Psoas muscle (tissue), 8 donors: ENCODE data around the gene URI1. TPM values are rescaled to one million over a fixed set of nuclear protein-coding genes. Genes with fewer than 3 reads are reported as not detected.

Source experiments
- ATAC-seq, 4 donors: fragments of 200-7000 bp; cut with Tn5 transposase; one replicate each; pipeline ENCODE4 v1.9.1; 2020; ENCODE audit warnings: moderate library complexity in 3 of 4, mild to moderate bottlenecking in 2 of 4
- DNase-seq, 2 donors: peaks; one replicate each; pipeline ENCODE4 v3.0.0-alpha.2; 2020
- H3K27ac ChIP-seq: fragments of 200-600 bp; one replicate; pipeline ENCODE4 v1.8.0; 2022
- H3K27me3 ChIP-seq, 3 donors: fragments of 200-600 bp in 1 of 3; one replicate each; pipeline versions ENCODE4 v1.6.1 to v1.8.0; 2013 to 2022; ENCODE audit warnings: low read length in 2 of 3, mild to moderate bottlenecking in 2 of 3, moderate library complexity in 1 of 3; ENCODE audit not compliant: insufficient read depth in 3 of 3
- H3K36me3 ChIP-seq, 2 donors: fragments of 200-600 bp in 1 of 2; one replicate each; pipeline versions ENCODE4 v1.6.1 to v1.8.0; 2013 to 2022; ENCODE audit warnings: low read depth in 1 of 2, mild to moderate bottlenecking in 1 of 2, moderate library complexity in 1 of 2; ENCODE audit not compliant: insufficient read depth in 1 of 2
- H3K4me1 ChIP-seq: fragments of 200-600 bp; one replicate; pipeline ENCODE4 v1.8.0; 2022
- H3K4me3 ChIP-seq: fragments of 200-600 bp; one replicate; pipeline ENCODE4 v1.8.0; 2022; ENCODE audit warnings: mild to moderate bottlenecking
- H3K9me3 ChIP-seq: fragments of 200-600 bp; one replicate; pipeline ENCODE4 v1.8.0; 2022
- WGBS, 3 donors: extraction: QIAGEN DNeasy Blood & Tissue Kit; methylation state at CpG; one replicate each; pipeline versions ENCODE4 v1.1.6 to v1.1.7; 2013; 5-methylcytosine and 5-hydroxymethylcytosine counted together
- intact Hi-C, 2 donors: fragments of 100-400 bp; cut with DNase I; formaldehyde crosslinking; loops; one replicate each; pipeline versions ENCODE4 v1.11.0 to v1.14.2; 2022
- polyA plus RNA-seq, 3 donors: library from polyadenylated mRNA; stranded (reverse); fragments of 200-250 nt; gene quantifications; one replicate each; pipeline ENCODE4 v1.2.3, GENCODE V29; 2013
- total RNA-seq, 4 donors: library from RNA; stranded (reverse); fragmentation: NEBNext Ultra II Directional in 2 of 4; extraction: Animal tissue kit (Norgen Biotek cat#: 25700) in 2 of 4; gene quantifications; one replicate each; pipeline versions ENCODE4 v1.2.1 to v1.2.4, GENCODE V29; 2021 to 2023
- TF ChIP-seq, protein P1 (sequence below): fragments of 200-600 bp; IDR thresholded peaks from one replicate; pipeline ENCODE4 v1.8.0; 2022; ENCODE audit warnings: antibody characterized with exemption
- donor health status: healthy with polysubstance abuse.
- donor health status: DM: no; HTN: no; CAD: no; lungs with moderate emphysema.
- donor health status: Bipolar disorder and iron deficiency.
- donor health status: healthy.
- donor health status: DM: yes; HTN: yes; CAD: no.
- donor health status: DM: no; HTN: no; CAD: no.
- donor health status: DM: no; HTN: no; CAD: no.
- donor health status: DM: yes; HTN: yes; CAD: no.

URI1 gene
- total and polyA plus RNA-seq, 7 donors = 37.6 to 85.5 (median 54.9) TPM

- no peak for ATAC-seq
- Histone ChIP-seq H3K4me1 (no peaks in the 10 kb centered on the region), H3K36me3 (no peaks in the 10 kb centered on the region), H3K4me3 (no peak overlapping the region), H3K27ac (no peak overlapping the region), H3K9me3 (no peaks in the 10 kb centered on the region), H3K27me3 (no peaks in the 10 kb centered on the region)
- TF ChIP-seq, protein P1, sequence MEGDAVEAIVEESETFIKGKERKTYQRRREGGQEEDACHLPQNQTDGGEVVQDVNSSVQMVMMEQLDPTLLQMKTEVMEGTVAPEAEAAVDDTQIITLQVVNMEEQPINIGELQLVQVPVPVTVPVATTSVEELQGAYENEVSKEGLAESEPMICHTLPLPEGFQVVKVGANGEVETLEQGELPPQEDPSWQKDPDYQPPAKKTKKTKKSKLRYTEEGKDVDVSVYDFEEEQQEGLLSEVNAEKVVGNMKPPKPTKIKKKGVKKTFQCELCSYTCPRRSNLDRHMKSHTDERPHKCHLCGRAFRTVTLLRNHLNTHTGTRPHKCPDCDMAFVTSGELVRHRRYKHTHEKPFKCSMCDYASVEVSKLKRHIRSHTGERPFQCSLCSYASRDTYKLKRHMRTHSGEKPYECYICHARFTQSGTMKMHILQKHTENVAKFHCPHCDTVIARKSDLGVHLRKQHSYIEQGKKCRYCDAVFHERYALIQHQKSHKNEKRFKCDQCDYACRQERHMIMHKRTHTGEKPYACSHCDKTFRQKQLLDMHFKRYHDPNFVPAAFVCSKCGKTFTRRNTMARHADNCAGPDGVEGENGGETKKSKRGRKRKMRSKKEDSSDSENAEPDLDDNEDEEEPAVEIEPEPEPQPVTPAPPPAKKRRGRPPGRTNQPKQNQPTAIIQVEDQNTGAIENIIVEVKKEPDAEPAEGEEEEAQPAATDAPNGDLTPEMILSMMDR = no peak
- intact Hi-C loops = no loop called here
- DNase-seq = no peak
- 42 to 59% (median 46%) methylated on average over 4 of the region's 4 CpGs for WGBS, 3 donors
Measured at GRCh38 chr19:30046522-30046921, 104.5 kb downstream of the URI1 start.

DNA sequence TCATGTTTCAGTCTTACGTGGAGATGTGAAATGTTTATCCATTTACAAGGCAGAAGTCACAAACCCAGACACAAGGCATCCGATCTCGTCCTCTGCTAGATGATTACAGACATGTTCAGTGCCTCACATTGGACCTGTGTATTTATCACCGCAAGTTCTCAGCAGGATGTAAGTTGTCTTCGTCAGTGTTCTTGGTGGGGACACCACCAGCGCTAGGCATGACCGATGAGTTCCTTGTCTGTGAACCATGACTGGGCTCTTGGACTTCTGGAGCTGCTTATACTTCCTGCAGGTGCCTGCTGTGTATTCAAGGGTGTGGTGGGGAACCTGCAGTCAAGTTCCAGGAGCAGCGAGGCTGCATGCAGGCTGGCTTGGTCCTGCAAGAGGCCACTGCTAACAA is 105.4 kb downstream of the URI1 start:
- Histone ChIP-seq H3K4me3 (no peak overlapping the region), H3K4me1 (no peaks in the 10 kb centered on the region), H3K27me3 (no peaks in the 10 kb centered on the region), H3K27ac (no peak overlapping the region), H3K36me3 (no peaks in the 10 kb centered on the region), H3K9me3 (no peaks in the 10 kb centered on the region)
- TF ChIP-seq, protein P1 = no peak
- intact Hi-C loops = no loop called here
- no peak for ATAC-seq
- DNase-seq = no peak
- 87 to 91% (median 90%) methylated on average over 8 of the region's 8 CpGs for WGBS, 3 donors

DNA sequence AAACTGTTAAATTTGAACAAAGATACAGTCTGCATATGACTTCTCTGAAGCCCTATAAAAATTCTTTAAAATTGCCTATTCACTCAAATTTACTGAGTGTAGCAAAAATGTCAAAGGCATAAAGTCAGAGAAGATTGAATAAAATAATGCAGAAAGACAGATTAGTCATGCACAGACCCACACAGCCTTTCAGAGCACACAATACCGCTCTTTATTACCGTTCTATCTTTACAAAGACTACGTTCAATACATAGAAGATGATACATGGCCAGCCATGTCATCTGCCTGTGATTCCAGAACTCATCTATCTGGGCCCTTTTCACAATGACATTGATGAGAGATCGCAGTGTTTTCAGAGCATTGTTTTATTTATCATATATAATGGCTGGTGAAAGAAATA is 107.2 kb downstream of the URI1 start:
- DNase-seq (no peak), ATAC-seq (no peak)
- intact Hi-C loops = no loop called here
- Histone ChIP-seq H3K36me3 (no peaks in the 10 kb centered on the region), H3K4me1 (no peaks in the 10 kb centered on the region), H3K27ac (no peak overlapping the region), H3K9me3 (no peaks in the 10 kb centered on the region), H3K27me3 (no peaks in the 10 kb centered on the region), H3K4me3 (no peak overlapping the region)
- TF ChIP-seq, protein P1 = no peak
- WGBS, 3 donors = 65 to 76% (median 74%) methylated on average over 4 of the region's 4 CpGs

GRCh38 chr19:30049846-30050667 is 108.0 kb downstream of the URI1 start:
- no peaks in the 10 kb centered on the region for H3K27me3 ChIP-seq
- H3K9me3 ChIP-seq = no peaks in the 10 kb centered on the region
- no peaks in the 10 kb centered on the region for H3K36me3 ChIP-seq
- no peak for ATAC-seq
- intact Hi-C loops = no loop called here
- WGBS, 3 donors = 64 to 75% (median 75%) methylated on average over 13 of the region's 13 CpGs
- TF ChIP-seq, protein P1 = no peak
- H3K4me1 ChIP-seq = no peaks in the 10 kb centered on the region
- H3K27ac ChIP-seq = no peak overlapping the region
- DNase-seq = no peak
- no peak overlapping the region for H3K4me3 ChIP-seq
